ENCODE measurements around the gene SNX27. TPM values are rescaled to one million over a fixed set of nuclear protein-coding genes. Genes with fewer than 3 reads are reported as not detected.

The SNX27 gene
- total and polyA plus RNA-seq, 3 donors from 2014 or later: 24.7 to 44.4 (median 42.8) TPM

GRCh38 chr1:151626740-151627334 lies 15.0 kb downstream of the SNX27 start:
- Histone ChIP-seq H3K4me3 (no peak overlapping the region), H3K36me3 (ENCODE audit: low read depth, missing control alignments) (no peaks in the 10 kb centered on the region), H3K9me3 (no peaks in the 10 kb centered on the region), H3K27ac (no peak overlapping the region), H3K27me3 (no peaks in the 10 kb centered on the region), H3K4me1 (no peaks in the 10 kb centered on the region)
- no peak for TF ChIP-seq CTCF (IDR thresholded peaks at IDR 0.05)
- no peak for TF ChIP-seq POLR2A (IDR thresholded peaks at IDR 0.05)
- no peak for DNase-seq
- 91 to 93% methylated on average over 3 of the region's 3 CpGs for WGBS, 2 donors
- intact Hi-C loops (cut with DNase I; ENCODE audit: low total_unique reads): no loop called here

- Histone ChIP-seq H3K27me3 (no peaks in the 10 kb centered on the region), H3K27ac (no peak overlapping the region), H3K9me3 (no peaks in the 10 kb centered on the region), H3K36me3 (ENCODE audit: low read depth, missing control alignments) (no peaks in the 10 kb centered on the region), H3K4me1 (no peaks in the 10 kb centered on the region), H3K4me3 (no peak overlapping the region)
- WGBS, 2 donors: 75 to 85% methylated on average over 9 of the region's 9 CpGs
- no peak for TF ChIP-seq POLR2A (IDR thresholded peaks at IDR 0.05)
- no peak for TF ChIP-seq CTCF (IDR thresholded peaks at IDR 0.05)
- intact Hi-C loops (cut with DNase I; ENCODE audit: low total_unique reads): no loop called here
- DNase-seq: no peak
These were observed 17.4 kb downstream of the SNX27 start for GRCh38 chr1:151629278-151629677.

GRCh38 chr1:151635479-151636072 lies 23.7 kb downstream of the SNX27 start:
- Histone ChIP-seq H3K9me3 (no peaks in the 10 kb centered on the region), H3K36me3 (ENCODE audit: low read depth, missing control alignments) (no peaks in the 10 kb centered on the region), H3K27me3 (no peaks in the 10 kb centered on the region), H3K4me3 (no peak overlapping the region), H3K4me1 (peaks cover 8% of the 10 kb centered on the region), H3K27ac (no peak overlapping the region)
- DNase-seq: no peak
- WGBS, 2 donors: 68 to 80% methylated on average over 2 of the region's 2 CpGs
- TF ChIP-seq POLR2A (IDR thresholded peaks at IDR 0.05) (no peak), CTCF (IDR thresholded peaks at IDR 0.05) (no peak)
- intact Hi-C loops (cut with DNase I; ENCODE audit: low total_unique reads): no loop called here

GRCh38 chr1:151638074-151638775 lies 26.4 kb downstream of the SNX27 start:
- 84 to 88% methylated on average over 2 of the region's 2 CpGs for WGBS, 2 donors
- H3K27ac ChIP-seq: no peak overlapping the region
- no peak overlapping the region for H3K4me3 ChIP-seq
- no peak for DNase-seq
- no peaks in the 10 kb centered on the region for H3K9me3 ChIP-seq
- TF ChIP-seq CTCF (IDR thresholded peaks at IDR 0.05) (no peak), POLR2A (IDR thresholded peaks at IDR 0.05) (no peak)
- intact Hi-C loops (cut with DNase I; ENCODE audit: low total_unique reads): no loop called here
- H3K27me3 ChIP-seq: no peaks in the 10 kb centered on the region
- no peaks in the 10 kb centered on the region for H3K36me3 ChIP-seq (ENCODE audit: low read depth, missing control alignments)
- peaks cover 8% of the 10 kb centered on the region for H3K4me1 ChIP-seq

Data from testis (tissue), 3 donors.